GM12878 (cell line): ENCODE results near the gene YBEY. TPM values are rescaled to one million over a fixed set of nuclear protein-coding genes. Genes with fewer than 3 reads are reported as not detected.

ENCODE experiments used
- ASH2L ChIP-seq: fragments of 300-600, 200-600 bp; sonication (generic); IDR thresholded peaks from 2 replicates; pipeline ENCODE4 v1.6.1; 2017; ENCODE audit warnings: low read depth, mild to moderate bottlenecking, borderline replicate concordance
- SMC3 ChIP-seq: IDR thresholded peaks from 2 replicates; pipeline ENCODE4 v1.6.1; 2011; ENCODE audit warnings: low read length, improper control_type of control experiment, borderline replicate concordance
- YY1 ChIP-seq: IDR thresholded peaks from 2 replicates; pipeline ENCODE4 v1.6.1; 2011; ENCODE audit warnings: low read depth, mild to moderate bottlenecking, low read length
- polyA plus RNA-seq, 11 experiments: library from polyadenylated mRNA; depleted of rRNA in 4 of 11; unstranded in 6 of 11; stranded (reverse) in 5 of 11; fragments of >200 nt; fragmentation: Nextera tagmentation in 4 of 11; fragmentation: Illumina TruSeq in 1 of 11; extraction: Ambion mirVana in 4 of 11; extraction: Trizol in 1 of 11; gene quantifications; 1 replicate in 1 of 11; 2 replicates in 10 of 11; pipeline versions ENCODE4 v1.2.1 to v1.2.3, GENCODE V29; 2011 to 2016; ENCODE audit warnings: inconsistent platforms in 2 of 11, missing spikeins in 2 of 11, low read depth in 1 of 11
- total RNA-seq, 4 experiments: library from RNA; depleted of rRNA in 3 of 4; stranded (reverse); fragments of >200 nt in 3 of 4; fragmentation: Illumina TruSeq in 1 of 4; extraction: Trizol in 1 of 4; gene quantifications; 2 replicates each; pipeline versions ENCODE4 v1.2.1 to v1.2.3, GENCODE V29; 2013 to 2021
- TF ChIP-seq, protein P1 (sequence below): fragments of 450-650 bp; formaldehyde crosslinking; IDR thresholded peaks from 2 replicates; pipeline ENCODE4 v1.4.0; 2020; ENCODE audit warnings: mild to moderate bottlenecking, moderate library complexity
- TF ChIP-seq, protein P2 (sequence below): fragments of 450-650 bp; conservative IDR thresholded peaks from 2 replicates; pipeline ENCODE4 v1.6.1; 2017; ENCODE audit warnings: mild to moderate bottlenecking, moderate library complexity
- TF ChIP-seq, protein P3 (sequence below): IDR thresholded peaks from 2 replicates; pipeline ENCODE4 v1.6.1; 2012; ENCODE audit warnings: low read depth, low read length, improper control_type of control experiment

Gene YBEY
- total and polyA plus RNA-seq, 10 of the 15 experiments (the other 5 are each of a cell fraction or from before 2014, with no cell fraction given) = 6.5 to 31.4 (median 18.5) TPM

DNA sequence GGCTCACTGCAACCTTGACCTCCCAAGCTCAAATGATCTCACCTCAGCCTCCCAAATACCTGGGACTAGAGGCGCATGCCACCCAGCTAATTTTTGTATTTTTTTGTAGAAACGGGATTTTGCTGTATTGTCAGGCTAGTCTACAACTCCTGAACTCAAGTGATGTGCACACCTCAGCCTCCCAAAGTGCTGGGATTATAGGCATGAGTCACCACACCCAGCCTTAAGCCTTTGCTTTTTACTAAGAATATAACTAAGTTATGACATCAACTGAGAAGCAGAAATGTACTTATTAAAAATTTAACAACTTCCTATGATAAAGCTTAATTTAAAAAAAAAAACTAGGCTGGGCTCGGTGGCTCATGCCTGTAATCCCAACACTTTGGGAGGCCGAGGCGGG lies 48.7 kb upstream of the YBEY start (continued):
- TF ChIP-seq, protein P1, sequence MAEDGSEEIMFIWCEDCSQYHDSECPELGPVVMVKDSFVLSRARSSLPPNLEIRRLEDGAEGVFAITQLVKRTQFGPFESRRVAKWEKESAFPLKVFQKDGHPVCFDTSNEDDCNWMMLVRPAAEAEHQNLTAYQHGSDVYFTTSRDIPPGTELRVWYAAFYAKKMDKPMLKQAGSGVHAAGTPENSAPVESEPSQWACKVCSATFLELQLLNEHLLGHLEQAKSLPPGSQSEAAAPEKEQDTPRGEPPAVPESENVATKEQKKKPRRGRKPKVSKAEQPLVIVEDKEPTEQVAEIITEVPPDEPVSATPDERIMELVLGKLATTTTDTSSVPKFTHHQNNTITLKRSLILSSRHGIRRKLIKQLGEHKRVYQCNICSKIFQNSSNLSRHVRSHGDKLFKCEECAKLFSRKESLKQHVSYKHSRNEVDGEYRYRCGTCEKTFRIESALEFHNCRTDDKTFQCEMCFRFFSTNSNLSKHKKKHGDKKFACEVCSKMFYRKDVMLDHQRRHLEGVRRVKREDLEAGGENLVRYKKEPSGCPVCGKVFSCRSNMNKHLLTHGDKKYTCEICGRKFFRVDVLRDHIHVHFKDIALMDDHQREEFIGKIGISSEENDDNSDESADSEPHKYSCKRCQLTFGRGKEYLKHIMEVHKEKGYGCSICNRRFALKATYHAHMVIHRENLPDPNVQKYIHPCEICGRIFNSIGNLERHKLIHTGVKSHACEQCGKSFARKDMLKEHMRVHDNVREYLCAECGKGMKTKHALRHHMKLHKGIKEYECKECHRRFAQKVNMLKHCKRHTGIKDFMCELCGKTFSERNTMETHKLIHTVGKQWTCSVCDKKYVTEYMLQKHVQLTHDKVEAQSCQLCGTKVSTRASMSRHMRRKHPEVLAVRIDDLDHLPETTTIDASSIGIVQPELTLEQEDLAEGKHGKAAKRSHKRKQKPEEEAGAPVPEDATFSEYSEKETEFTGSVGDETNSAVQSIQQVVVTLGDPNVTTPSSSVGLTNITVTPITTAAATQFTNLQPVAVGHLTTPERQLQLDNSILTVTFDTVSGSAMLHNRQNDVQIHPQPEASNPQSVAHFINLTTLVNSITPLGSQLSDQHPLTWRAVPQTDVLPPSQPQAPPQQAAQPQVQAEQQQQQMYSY (CRISPR knock-in tag) = no peak
- TF ChIP-seq, protein P2, sequence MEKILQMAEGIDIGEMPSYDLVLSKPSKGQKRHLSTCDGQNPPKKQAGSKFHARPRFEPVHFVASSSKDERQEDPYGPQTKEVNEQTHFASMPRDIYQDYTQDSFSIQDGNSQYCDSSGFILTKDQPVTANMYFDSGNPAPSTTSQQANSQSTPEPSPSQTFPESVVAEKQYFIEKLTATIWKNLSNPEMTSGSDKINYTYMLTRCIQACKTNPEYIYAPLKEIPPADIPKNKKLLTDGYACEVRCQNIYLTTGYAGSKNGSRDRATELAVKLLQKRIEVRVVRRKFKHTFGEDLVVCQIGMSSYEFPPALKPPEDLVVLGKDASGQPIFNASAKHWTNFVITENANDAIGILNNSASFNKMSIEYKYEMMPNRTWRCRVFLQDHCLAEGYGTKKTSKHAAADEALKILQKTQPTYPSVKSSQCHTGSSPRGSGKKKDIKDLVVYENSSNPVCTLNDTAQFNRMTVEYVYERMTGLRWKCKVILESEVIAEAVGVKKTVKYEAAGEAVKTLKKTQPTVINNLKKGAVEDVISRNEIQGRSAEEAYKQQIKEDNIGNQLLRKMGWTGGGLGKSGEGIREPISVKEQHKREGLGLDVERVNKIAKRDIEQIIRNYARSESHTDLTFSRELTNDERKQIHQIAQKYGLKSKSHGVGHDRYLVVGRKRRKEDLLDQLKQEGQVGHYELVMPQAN = no peak
- TF ChIP-seq, protein P3, sequence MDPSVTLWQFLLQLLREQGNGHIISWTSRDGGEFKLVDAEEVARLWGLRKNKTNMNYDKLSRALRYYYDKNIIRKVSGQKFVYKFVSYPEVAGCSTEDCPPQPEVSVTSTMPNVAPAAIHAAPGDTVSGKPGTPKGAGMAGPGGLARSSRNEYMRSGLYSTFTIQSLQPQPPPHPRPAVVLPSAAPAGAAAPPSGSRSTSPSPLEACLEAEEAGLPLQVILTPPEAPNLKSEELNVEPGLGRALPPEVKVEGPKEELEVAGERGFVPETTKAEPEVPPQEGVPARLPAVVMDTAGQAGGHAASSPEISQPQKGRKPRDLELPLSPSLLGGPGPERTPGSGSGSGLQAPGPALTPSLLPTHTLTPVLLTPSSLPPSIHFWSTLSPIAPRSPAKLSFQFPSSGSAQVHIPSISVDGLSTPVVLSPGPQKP = no peak
- no peak for TF ChIP-seq ASH2L
- TF ChIP-seq SMC3 = no peak
- TF ChIP-seq YY1 = no peak
